Activated CD8-positive, alpha-beta memory T cell treated with anti-CD3 and anti-CD28 coated beads for 48 hours (primary cell): ENCODE data around the gene OR1L8.

Experiments
- DNase-seq, 3 experiments: peaks; one replicate each; pipeline ENCODE4 v3.0.0-alpha.2; 2020; ENCODE audit warnings: low read depth in 2 of 3, low spot score in 2 of 3

Gene OR1L8

GRCh38 chr9:122518226-122518625 lies 65.0 kb downstream of the OR1L8 start:
- DNase-seq: no peak
